ENCODE results near the gene RPS6KA2.

Gene RPS6KA2

GRCh38 chr6:166456395-166457156 lies 170.5 kb downstream of the RPS6KA2 start:
- no peak overlapping the region for H3K4me3 ChIP-seq (replicated peaks; ENCODE audit: low read depth, low read length)
- TF ChIP-seq, protein P1, sequence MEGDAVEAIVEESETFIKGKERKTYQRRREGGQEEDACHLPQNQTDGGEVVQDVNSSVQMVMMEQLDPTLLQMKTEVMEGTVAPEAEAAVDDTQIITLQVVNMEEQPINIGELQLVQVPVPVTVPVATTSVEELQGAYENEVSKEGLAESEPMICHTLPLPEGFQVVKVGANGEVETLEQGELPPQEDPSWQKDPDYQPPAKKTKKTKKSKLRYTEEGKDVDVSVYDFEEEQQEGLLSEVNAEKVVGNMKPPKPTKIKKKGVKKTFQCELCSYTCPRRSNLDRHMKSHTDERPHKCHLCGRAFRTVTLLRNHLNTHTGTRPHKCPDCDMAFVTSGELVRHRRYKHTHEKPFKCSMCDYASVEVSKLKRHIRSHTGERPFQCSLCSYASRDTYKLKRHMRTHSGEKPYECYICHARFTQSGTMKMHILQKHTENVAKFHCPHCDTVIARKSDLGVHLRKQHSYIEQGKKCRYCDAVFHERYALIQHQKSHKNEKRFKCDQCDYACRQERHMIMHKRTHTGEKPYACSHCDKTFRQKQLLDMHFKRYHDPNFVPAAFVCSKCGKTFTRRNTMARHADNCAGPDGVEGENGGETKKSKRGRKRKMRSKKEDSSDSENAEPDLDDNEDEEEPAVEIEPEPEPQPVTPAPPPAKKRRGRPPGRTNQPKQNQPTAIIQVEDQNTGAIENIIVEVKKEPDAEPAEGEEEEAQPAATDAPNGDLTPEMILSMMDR (IDR thresholded peaks at IDR 0.05; ENCODE audit: low read length, missing control alignments): peak; percentile 22
- peak; percentile 47 for DNase-seq (ENCODE audit: low read depth)

DNA sequence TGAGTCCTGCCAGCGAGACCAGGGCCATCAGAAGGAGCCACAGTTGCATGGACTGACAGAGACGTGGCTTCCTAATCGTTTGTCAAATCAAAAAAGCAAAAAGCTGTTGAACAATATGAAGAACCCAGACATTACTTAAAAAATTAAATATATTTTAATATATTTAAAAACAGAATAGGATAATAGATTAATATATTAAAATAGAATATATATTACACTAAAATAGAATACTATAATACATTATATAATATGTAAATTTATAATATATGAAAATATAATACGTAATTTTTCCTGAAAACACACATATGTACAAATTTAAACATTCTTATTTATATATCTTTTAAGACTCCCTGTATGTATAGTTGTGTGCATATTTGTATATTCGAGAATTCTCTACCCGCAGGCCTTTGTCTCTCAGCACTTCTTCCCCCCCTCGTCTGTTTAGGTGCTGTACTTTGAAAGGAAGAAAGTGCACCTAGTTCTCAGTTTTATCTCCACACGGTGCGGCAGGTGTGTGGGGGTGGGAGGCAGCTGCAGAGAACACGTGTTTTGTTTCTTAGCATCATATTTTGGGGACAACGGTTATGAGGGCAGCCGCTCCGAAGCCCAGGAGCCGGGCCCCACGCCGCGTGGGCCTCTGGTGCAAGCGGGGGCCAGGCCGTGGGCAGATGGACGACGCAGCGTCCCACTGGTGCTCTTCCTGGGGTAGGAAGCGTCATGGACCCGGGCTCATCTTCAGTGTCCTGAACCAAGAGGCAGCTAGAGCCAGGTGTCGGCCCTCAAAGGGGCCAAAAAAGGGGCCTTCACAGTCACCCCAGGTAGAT lies 172.1 kb downstream of the RPS6KA2 start:
- TF ChIP-seq, protein P1 (IDR thresholded peaks at IDR 0.05; ENCODE audit: low read length, missing control alignments): no peak
- DNase-seq (ENCODE audit: low read depth): no peak
- H3K4me3 ChIP-seq (replicated peaks; ENCODE audit: low read depth, low read length): no peak overlapping the region

- no peak overlapping the region for H3K4me3 ChIP-seq (replicated peaks; ENCODE audit: low read depth, low read length)
- TF ChIP-seq, protein P1 (IDR thresholded peaks at IDR 0.05; ENCODE audit: low read length, missing control alignments): no peak
- no peak for DNase-seq (ENCODE audit: low read depth)
These were observed 173.4 kb downstream of the RPS6KA2 start for GRCh38 chr6:166453651-166454050.

GRCh38 chr6:166450167-166450873 lies 176.7 kb downstream of the RPS6KA2 start:
- TF ChIP-seq, protein P1 (IDR thresholded peaks at IDR 0.05; ENCODE audit: low read length, missing control alignments): no peak
- DNase-seq (ENCODE audit: low read depth): no peak
- H3K4me3 ChIP-seq (replicated peaks; ENCODE audit: low read depth, low read length): no peak overlapping the region

- no peak for DNase-seq (ENCODE audit: low read depth)
- TF ChIP-seq, protein P1 (IDR thresholded peaks at IDR 0.05; ENCODE audit: low read length, missing control alignments): no peak
- no peak overlapping the region for H3K4me3 ChIP-seq (replicated peaks; ENCODE audit: low read depth, low read length)
These were observed 177.4 kb downstream of the RPS6KA2 start for GRCh38 chr6:166449641-166450040.

DNA sequence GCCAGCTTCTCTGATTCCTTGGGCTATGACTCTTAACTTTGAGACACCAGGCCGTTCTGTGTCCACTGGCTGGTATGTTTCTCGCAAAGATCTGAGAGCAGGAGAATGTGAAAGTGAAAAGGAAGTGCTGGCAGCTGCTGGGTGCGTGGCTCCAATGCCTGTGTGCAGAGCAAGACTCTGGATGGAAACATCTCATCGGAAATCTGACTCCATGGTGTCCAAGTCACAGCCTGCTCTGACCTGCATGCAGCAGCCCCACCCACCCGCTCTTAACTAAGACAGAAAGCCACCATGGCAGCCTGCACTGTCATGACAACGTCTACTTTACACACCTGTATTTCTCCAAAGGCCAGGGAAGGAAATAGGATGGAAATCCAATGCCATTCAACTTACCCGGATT lies 178.0 kb downstream of the RPS6KA2 start:
- DNase-seq (ENCODE audit: low read depth): no peak
- TF ChIP-seq, protein P1 (IDR thresholded peaks at IDR 0.05; ENCODE audit: low read length, missing control alignments): no peak
- no peak overlapping the region for H3K4me3 ChIP-seq (replicated peaks; ENCODE audit: low read depth, low read length)
